ENCODE measurements around the gene FYN. TPM values are rescaled to one million over a fixed set of nuclear protein-coding genes. Genes with fewer than 3 reads are reported as not detected.

The FYN gene
- total and polyA plus RNA-seq, 10 of the 15 experiments (the other 5 are each of a cell fraction or from before 2014, with no cell fraction given), result 51.4 to 247 (median 138) TPM

DNA sequence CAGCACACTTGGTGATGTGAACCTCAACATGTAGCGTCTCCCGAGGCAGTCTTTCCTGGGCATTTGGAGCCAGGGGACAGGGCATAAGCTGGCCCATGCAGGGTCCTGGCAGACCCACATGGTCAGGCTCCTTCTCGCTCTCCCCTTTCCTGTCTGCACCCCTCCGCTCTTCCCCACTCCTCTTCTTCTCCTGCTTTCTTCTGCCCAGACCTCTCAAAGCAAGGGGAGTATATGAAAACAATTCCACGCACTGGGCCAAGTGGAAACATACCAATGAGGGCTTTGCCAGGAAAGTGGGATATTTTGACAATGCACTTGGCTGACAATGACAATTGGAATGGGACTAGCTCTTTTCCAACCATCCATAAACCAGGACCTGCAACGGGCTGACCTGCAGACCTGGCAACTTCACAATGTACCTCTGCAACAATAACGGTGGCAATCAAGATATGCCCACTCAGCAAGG lies 208.7 kb downstream of the FYN start:
- H3K4me2 ChIP-seq (ENCODE audit: control insufficient read depth, insufficient read depth), result no peak overlapping the region
- no TSS peak for BruUV-seq (replicated peaks)
- no peak overlapping the region for H3K4me3 ChIP-seq
- H3K27me3 ChIP-seq (replicated peaks in 1 of 2; ENCODE audit: control insufficient read depth in 2 of 2, insufficient read depth in 2 of 2, low read length in 1 of 2), result no peaks in the 10 kb centered on the region
- ChIA-PET SMC1A (ENCODE audit: uncharacterized antibody, unreplicated experiment) (interaction anchor here (0.6 kb wide), 1 partner anchor 63 kb away, joined by 3 read pairs; no protein-coding TSS in a partner anchor), RAD21 (ENCODE audit: unreplicated experiment) (no interaction called here), POLR2A (no interaction called here), CTCF (interaction anchor here (1.3 to 1.6 kb wide), 2 partner anchors 13 to 654 kb away, joined by 3 to 4 read pairs; no protein-coding TSS in a partner anchor)
- H3K27ac ChIP-seq (ENCODE audit: control insufficient read depth, insufficient read depth), result no peak overlapping the region
- DNase-seq (ENCODE audit: low read depth, low spot score) (no peak), FAIRE-seq (no peak), ATAC-seq (no peak)
- in situ Hi-C loops (cut with MboI) (no loop called here), intact Hi-C loops (cut with micrococcal nuclease; ENCODE audit: unreplicated experiment) (no loop called here)
- H4K20me1 ChIP-seq (ENCODE audit: control insufficient read depth, insufficient read depth), result no peaks in the 10 kb centered on the region
- H3K9me3 ChIP-seq (replicated peaks; ENCODE audit: control insufficient read depth, insufficient read depth, low read length), result no peaks in the 10 kb centered on the region
- no peaks in the 10 kb centered on the region for H3K79me2 ChIP-seq (ENCODE audit: control insufficient read depth, insufficient read depth, low read length)
- no peaks in the 10 kb centered on the region for H3K4me1 ChIP-seq (ENCODE audit: control insufficient read depth, insufficient read depth, low read length)
- H3K36me3 ChIP-seq (ENCODE audit: control insufficient read depth in 2 of 2, insufficient read depth in 2 of 2, low read length in 1 of 2), result peaks cover 23% of the 10 kb centered on the region in 2 experiments
- TF ChIP-seq, protein P1, sequence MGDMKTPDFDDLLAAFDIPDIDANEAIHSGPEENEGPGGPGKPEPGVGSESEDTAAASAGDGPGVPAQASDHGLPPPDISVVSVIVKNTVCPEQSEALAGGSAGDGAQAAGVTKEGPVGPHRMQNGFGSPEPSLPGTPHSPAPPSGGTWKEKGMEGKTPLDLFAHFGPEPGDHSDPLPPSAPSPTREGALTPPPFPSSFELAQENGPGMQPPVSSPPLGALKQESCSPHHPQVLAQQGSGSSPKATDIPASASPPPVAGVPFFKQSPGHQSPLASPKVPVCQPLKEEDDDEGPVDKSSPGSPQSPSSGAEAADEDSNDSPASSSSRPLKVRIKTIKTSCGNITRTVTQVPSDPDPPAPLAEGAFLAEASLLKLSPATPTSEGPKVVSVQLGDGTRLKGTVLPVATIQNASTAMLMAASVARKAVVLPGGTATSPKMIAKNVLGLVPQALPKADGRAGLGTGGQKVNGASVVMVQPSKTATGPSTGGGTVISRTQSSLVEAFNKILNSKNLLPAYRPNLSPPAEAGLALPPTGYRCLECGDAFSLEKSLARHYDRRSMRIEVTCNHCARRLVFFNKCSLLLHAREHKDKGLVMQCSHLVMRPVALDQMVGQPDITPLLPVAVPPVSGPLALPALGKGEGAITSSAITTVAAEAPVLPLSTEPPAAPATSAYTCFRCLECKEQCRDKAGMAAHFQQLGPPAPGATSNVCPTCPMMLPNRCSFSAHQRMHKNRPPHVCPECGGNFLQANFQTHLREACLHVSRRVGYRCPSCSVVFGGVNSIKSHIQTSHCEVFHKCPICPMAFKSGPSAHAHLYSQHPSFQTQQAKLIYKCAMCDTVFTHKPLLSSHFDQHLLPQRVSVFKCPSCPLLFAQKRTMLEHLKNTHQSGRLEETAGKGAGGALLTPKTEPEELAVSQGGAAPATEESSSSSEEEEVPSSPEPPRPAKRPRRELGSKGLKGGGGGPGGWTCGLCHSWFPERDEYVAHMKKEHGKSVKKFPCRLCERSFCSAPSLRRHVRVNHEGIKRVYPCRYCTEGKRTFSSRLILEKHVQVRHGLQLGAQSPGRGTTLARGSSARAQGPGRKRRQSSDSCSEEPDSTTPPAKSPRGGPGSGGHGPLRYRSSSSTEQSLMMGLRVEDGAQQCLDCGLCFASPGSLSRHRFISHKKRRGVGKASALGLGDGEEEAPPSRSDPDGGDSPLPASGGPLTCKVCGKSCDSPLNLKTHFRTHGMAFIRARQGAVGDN (IDR thresholded peaks at IDR 0.05), result no peak
- H2AFZ ChIP-seq (ENCODE audit: control insufficient read depth, low read depth, low read length), result no peak overlapping the region
- WGBS (ENCODE audit: insufficient coverage, insufficient replicate concordance, low lambda C conversion rate, missing lambda C conversion rate), result 77% methylated on average over 7 of the region's 7 CpGs
- no peak overlapping the region for H3K9ac ChIP-seq (ENCODE audit: control insufficient read depth, insufficient read depth, low read length)
